ENCODE measurements around the gene GALNT14. TPM values are rescaled to one million over a fixed set of nuclear protein-coding genes. Genes with fewer than 3 reads are reported as not detected.

GALNT14 gene
- total and polyA plus RNA-seq, 2 of the 8 experiments (the other 6 are each of a cell fraction or from before 2014, with no cell fraction given) = 13.0 to 13.7 TPM

DNA sequence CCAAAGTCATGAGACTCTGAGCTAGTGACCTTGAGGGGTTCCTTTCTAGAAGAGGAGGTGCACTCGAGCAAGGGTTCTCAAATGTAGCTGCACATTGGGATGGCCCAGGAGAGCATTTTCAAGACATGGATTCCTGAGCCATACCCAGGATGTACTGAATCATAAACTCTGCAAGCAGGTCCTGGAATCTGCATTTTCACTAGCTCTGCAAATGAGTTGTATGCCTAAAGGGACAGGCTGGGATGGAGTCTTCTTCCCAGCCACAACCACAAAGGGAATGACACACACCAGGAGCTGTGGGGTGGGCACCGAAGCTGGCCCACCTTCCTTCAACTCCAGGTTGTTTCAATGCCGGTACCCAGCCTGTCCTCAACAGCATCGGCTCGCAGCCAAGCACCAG, 90.6 kb downstream of the GALNT14 start:
- Histone ChIP-seq H3K23ac (ENCODE audit: insufficient read length) (no peak overlapping the region), H2AFZ (ENCODE audit: low read length) (no peak overlapping the region), H3K4me2 (ENCODE audit: insufficient read depth in 1 of 2, low read depth in 2 of 2, low read length in 2 of 2) (no peak overlapping the region), H2BK20ac (ENCODE audit: low read length) (no peak overlapping the region), H3K4me1 (replicated peaks in 1 of 4; ENCODE audit: control insufficient read depth in 3 of 4, insufficient read depth in 4 of 4, low read length in 3 of 4) (no peaks in the 10 kb centered on the region), H3K56ac (replicated peaks; ENCODE audit: insufficient read length, low read depth, low read length) (no peak overlapping the region), H3K79me1 (ENCODE audit: low read depth, low read length) (no peaks in the 10 kb centered on the region), H3K23me2 (ENCODE audit: low read depth, low read length) (no peaks in the 10 kb centered on the region), H3K9me3 (ENCODE audit: insufficient read depth in 2 of 2, low read depth in 1 of 2, low read length in 1 of 2) (no peaks in the 10 kb centered on the region), H2BK12ac (ENCODE audit: low read depth, low read length) (no peak overlapping the region), H3K4ac (replicated peaks; ENCODE audit: insufficient read length, low read depth, low read length) (no peak overlapping the region), H2BK5ac (ENCODE audit: low read depth, low read length) (no peak overlapping the region), H4K20me1 (replicated peaks in 1 of 2; ENCODE audit: control insufficient read depth in 1 of 2, insufficient read depth in 2 of 2, low read length in 2 of 2) (no peaks in the 10 kb centered on the region), H3K4me3 (ENCODE audit: extremely low read depth in 1 of 4, insufficient read depth in 2 of 4, low read depth in 3 of 4, low read length in 4 of 4) (no peak overlapping the region), H3K14ac (ENCODE audit: insufficient read length) (no peak overlapping the region), H4K8ac (ENCODE audit: extremely low read depth, insufficient read depth, low read length) (no peak overlapping the region), H3K18ac (ENCODE audit: extremely low read depth, low read length) (no peak overlapping the region), H2BK15ac (ENCODE audit: low read length) (no peak overlapping the region), H3K27me3 (replicated peaks in 1 of 4; ENCODE audit: control insufficient read depth in 3 of 4, extremely low read depth in 1 of 4, insufficient read depth in 3 of 4, low read length in 3 of 4) (no peaks in the 10 kb centered on the region), H4K91ac (replicated peaks; ENCODE audit: insufficient read length, low read length) (no peak overlapping the region), H3K36me3 (ENCODE audit: control insufficient read depth in 2 of 4, insufficient read depth in 4 of 4, low read length in 3 of 4) (no peaks in the 10 kb centered on the region), H4K5ac (ENCODE audit: insufficient read length, low read depth, low read length) (no peak overlapping the region), H2AK5ac (ENCODE audit: low read depth, low read length) (no peak overlapping the region), H2BK120ac (replicated peaks; ENCODE audit: low read depth, low read length) (no peak overlapping the region), H3K79me2 (ENCODE audit: control insufficient read depth in 1 of 2, insufficient read depth in 2 of 2, low read length in 2 of 2) (no peaks in the 10 kb centered on the region), H3K9ac (replicated peaks in 1 of 4; ENCODE audit: extremely low read depth in 1 of 4, low read depth in 3 of 4, low read length in 3 of 4) (no peak overlapping the region), H3K27ac (ENCODE audit: low read depth, low read length) (no peak overlapping the region)
- no peak for DNase-seq (ENCODE audit: low read depth in 1 of 2, low spot score in 2 of 2)
- FAIRE-seq = no peak
- WGBS, 2 experiments (ENCODE audit: extremely low coverage in 1 of 2, insufficient coverage in 1 of 2, insufficient read length in 1 of 2, insufficient replicate concordance in 2 of 2, low coverage in 1 of 2, low lambda C conversion rate in 2 of 2, missing lambda C conversion rate in 1 of 2) = 74% methylated on average over 5 of the region's 5 CpGs; no CpG with 5 or more reads in 1 of the 2 experiments
- ChIA-PET CTCF (ENCODE audit: partially characterized antibody) (interaction anchor here (0.6 to 3.2 kb wide), 6 partner anchors 10 to 720 kb away, joined by 3 to 9 read pairs (median 4); no protein-coding TSS in a partner anchor), POLR2A (ENCODE audit: partially characterized antibody) (interaction anchor here (0.6 kb wide), 1 partner anchor 88 kb away, joined by 3 read pairs; no protein-coding TSS in a partner anchor)
- TF ChIP-seq KDM5A (IDR thresholded peaks at IDR 0.05; ENCODE audit: low read length) (no peak), NANOG (IDR thresholded peaks at IDR 0.05; ENCODE audit: insufficient read depth, low read depth, low read length, poor library complexity, severe bottlenecking) (no peak), PHF8 (conservative IDR thresholded peaks at IDR 0.05; ENCODE audit: low read depth, low read length) (no peak), KDM4A (IDR thresholded peaks at IDR 0.05; ENCODE audit: low read depth, low read length, severe bottlenecking) (no peak), KDM1A (IDR thresholded peaks at IDR 0.05; ENCODE audit: borderline replicate concordance, low read length) (no peak), EGR1 (IDR thresholded peaks at IDR 0.05; ENCODE audit: borderline replicate concordance, low read depth, low read length) (no peak), FOSL1 (IDR thresholded peaks at IDR 0.05; ENCODE audit: insufficient read depth, low read depth, low read length) (no peak), TAF7 (optimal IDR thresholded peaks at IDR 0.05; ENCODE audit: borderline replicate concordance, low read depth, low read length) (no peak), SRF (IDR thresholded peaks at IDR 0.05; ENCODE audit: low read depth, low read length) (no peak), CHD2 (IDR thresholded peaks at IDR 0.05; ENCODE audit: low read length) (no peak)
- TF ChIP-seq, protein P1, sequence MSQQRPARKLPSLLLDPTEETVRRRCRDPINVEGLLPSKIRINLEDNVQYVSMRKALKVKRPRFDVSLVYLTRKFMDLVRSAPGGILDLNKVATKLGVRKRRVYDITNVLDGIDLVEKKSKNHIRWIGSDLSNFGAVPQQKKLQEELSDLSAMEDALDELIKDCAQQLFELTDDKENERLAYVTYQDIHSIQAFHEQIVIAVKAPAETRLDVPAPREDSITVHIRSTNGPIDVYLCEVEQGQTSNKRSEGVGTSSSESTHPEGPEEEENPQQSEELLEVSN (IDR thresholded peaks at IDR 0.05) = no peak
- TF ChIP-seq, protein P2, sequence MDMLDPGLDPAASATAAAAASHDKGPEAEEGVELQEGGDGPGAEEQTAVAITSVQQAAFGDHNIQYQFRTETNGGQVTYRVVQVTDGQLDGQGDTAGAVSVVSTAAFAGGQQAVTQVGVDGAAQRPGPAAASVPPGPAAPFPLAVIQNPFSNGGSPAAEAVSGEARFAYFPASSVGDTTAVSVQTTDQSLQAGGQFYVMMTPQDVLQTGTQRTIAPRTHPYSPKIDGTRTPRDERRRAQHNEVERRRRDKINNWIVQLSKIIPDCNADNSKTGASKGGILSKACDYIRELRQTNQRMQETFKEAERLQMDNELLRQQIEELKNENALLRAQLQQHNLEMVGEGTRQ (IDR thresholded peaks at IDR 0.05; ENCODE audit: low read length) = no peak

Data from H1 (cell line).